Progenitor cell of endocrine pancreas (in vitro differentiated cells): Measurements from ENCODE around the gene IFT22. TPM values are rescaled to one million over a fixed set of nuclear protein-coding genes. Genes with fewer than 3 reads are reported as not detected.

Experiments used
- DNase-seq: peaks from one replicate; pipeline ENCODE4 v3.0.0; 2021; ENCODE audit warnings: low spot score; ENCODE audit not compliant: unreplicated experiment
- H3K27ac Mint-ChIP-seq: 2 replicates; pipeline ENCODE4 v1.8.0; 2021; ENCODE audit warnings: mild to moderate bottlenecking, moderate library complexity, mixed read lengths
- H3K27me3 Mint-ChIP-seq: 2 replicates; pipeline ENCODE4 v1.8.0; 2021; ENCODE audit warnings: mixed read lengths
- H3K36me3 Mint-ChIP-seq: 2 replicates; pipeline ENCODE4 v1.8.0; 2022; ENCODE audit warnings: mixed read lengths; ENCODE audit not compliant: insufficient read depth
- H3K4me1 Mint-ChIP-seq: 2 replicates; pipeline ENCODE4 v1.8.0; 2021; ENCODE audit warnings: low read depth, mixed read lengths
- H3K4me3 Mint-ChIP-seq: 2 replicates; pipeline ENCODE4 v1.8.0; 2021; ENCODE audit warnings: low read depth, mild to moderate bottlenecking, moderate library complexity, mixed read lengths
- H3K9me3 Mint-ChIP-seq: 2 replicates; pipeline ENCODE4 v1.8.0; 2021; ENCODE audit warnings: low read depth, mixed read lengths
- CTCF ChIP-seq: fragments of 200-600 bp; sonication (generic); IDR thresholded peaks from one replicate; pipeline ENCODE4 v1.5.0; 2021; ENCODE audit warnings: antibody characterized with exemption, mild to moderate bottlenecking; ENCODE audit not compliant: unreplicated experiment
- total RNA-seq: library from RNA; stranded (reverse); gene quantifications from 2 replicates; pipeline ENCODE4 v1.2.1, GENCODE V29; 2021

IFT22 gene
- total RNA-seq, 1 donor from 2014 or later: 60.3 TPM

GRCh38 chr7:101306307-101306706 lies 15.3 kb downstream of the IFT22 start:
- no peak overlapping the region for H3K27ac Mint-ChIP-seq
- no peak for TF ChIP-seq CTCF

DNA sequence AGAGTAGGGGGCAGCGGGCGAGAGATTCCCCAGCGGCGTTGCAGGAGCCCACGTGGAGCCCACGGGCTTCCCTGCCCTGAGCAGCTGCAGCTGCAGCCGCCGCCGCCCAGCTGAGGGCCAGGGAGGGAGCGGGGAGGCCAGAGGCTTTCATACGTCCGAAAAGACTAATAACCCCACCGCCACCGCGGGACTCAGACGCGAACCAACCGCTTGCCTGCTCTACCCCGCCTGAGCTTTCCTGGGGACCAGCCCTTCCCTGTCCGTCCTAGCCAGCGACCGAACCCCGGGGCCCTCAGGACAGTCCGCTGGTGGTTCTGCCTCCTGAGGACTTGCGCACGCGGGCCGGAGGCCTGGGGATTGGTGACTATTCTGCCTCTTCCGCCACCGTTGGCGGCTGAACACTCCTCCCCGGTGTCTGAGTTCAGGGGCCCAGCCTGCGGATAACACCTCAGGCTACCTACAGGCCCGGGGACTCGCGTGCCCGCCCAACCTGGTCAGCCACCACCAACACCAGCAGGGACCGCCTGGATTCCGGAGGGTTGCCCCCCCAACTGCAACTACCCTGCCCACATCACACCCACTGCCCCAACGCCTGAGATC lies 18.4 kb downstream of the IFT22 start:
- no peak overlapping the region for H3K27ac Mint-ChIP-seq
- no peak for DNase-seq

More at GRCh38 chr7:101306307-101306706, 15.3 kb downstream of the IFT22 start:
- Mint-ChIP-seq H3K4me1 (peaks cover 7% of the 10 kb centered on the region), H3K9me3 (peaks cover 5% of the 10 kb centered on the region), H3K27me3 (peaks cover 27% of the 10 kb centered on the region), H3K4me3 (peak overlapping the region; percentile 23), H3K36me3 (peaks cover 18% of the 10 kb centered on the region)
- DNase-seq: no peak

GRCh38 chr7:101302641-101303101 lies 18.9 kb downstream of the IFT22 start:
- Mint-ChIP-seq H3K9me3 (peaks cover 5% of the 10 kb centered on the region), H3K27ac (no peak overlapping the region), H3K4me1 (no peaks in the 10 kb centered on the region), H3K36me3 (peaks cover 6% of the 10 kb centered on the region), H3K27me3 (peaks cover 52% of the 10 kb centered on the region), H3K4me3 (peak overlapping the region; percentile 56)
- DNase-seq: no peak
- TF ChIP-seq CTCF: no peak

More for the DNA sequence above, 18.4 kb downstream of the IFT22 start:
- Mint-ChIP-seq H3K4me3 (peak overlapping the region; percentile 24), H3K4me1 (no peaks in the 10 kb centered on the region), H3K36me3 (peaks cover 6% of the 10 kb centered on the region), H3K27me3 (peaks cover 48% of the 10 kb centered on the region), H3K9me3 (peaks cover 5% of the 10 kb centered on the region)
- no peak for TF ChIP-seq CTCF

DNA sequence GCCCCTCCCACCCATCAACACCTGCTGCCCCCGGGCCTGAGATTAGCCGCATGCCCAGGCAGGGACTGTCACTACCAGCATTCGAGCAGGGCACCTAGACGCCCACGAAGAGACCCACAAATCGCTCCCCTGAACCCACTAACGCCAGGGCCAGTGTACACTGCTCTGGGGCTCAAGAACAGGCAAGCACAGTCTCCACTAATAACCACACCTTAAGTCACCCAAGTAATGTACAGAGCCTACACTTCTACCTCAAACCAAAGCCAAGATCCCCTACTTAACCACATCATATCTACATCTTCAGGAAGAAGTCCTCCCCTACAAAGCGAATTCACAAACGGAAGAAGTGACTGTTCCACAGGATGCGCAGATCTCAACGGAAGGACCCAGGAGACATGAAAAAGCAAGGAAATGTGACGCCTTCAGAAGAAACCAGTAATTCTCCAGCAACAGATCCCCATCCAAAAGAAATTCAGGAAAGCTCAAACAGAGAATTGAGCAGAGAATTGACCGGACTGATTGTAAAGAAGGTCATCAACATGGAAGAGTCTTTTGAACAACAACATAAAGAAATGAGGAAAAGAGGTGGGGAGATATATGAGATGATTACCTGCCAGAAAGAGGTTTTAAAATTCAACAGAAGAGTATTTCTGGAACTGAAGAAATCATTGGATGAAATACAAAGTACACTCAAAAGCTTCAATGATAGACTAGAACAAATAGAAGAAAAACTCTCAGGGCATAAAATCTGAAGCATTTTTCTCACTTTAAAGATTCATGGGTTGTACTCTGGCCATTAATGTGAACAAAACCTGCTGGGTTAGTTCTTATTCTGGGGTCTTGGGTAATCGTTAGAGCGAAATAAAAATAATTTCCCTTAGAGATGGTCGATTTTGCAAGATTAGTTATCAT lies 20.9 kb downstream of the IFT22 start:
- DNase-seq: no peak
- Mint-ChIP-seq H3K27me3 (peaks cover 53% of the 10 kb centered on the region), H3K27ac (peak overlapping the region; percentile 60), H3K4me1 (no peaks in the 10 kb centered on the region), H3K36me3 (peaks cover 5% of the 10 kb centered on the region), H3K4me3 (peak overlapping the region; percentile 38), H3K9me3 (peaks cover 5% of the 10 kb centered on the region)
- no peak for TF ChIP-seq CTCF

- TF ChIP-seq CTCF: peak; percentile 38
- Mint-ChIP-seq H3K4me3 (peak overlapping the region; percentile 44), H3K27me3 (peaks cover 57% of the 10 kb centered on the region), H3K36me3 (peaks cover 5% of the 10 kb centered on the region), H3K4me1 (no peaks in the 10 kb centered on the region), H3K9me3 (peaks cover 5% of the 10 kb centered on the region), H3K27ac (no peak overlapping the region)
- peak; percentile 36 for DNase-seq
Observed at GRCh38 chr7:101299511-101300464, 21.8 kb downstream of the IFT22 start.
